ENCODE results near the gene VAMP2.

The VAMP2 gene

DNA sequence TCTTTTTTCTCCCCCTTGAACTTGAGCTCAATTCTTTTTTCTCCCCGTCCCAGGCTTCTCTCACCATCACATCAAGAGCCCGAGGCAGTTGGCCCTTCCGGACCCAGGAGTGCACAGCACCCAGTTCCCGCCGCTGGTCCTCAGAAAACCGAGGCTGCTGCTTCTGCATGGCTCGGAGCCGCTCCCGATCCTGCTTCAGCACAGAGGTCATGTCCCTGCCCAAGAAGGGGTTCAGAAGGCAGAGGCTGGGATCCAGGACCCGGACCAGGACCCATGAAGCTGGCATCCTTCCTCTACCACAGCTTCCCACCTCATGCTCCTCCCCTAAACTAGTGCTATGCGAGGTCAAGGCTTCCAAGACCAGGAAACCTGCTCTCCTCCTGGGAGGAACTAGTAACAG lies 21.0 kb downstream of the VAMP2 start:
- no peak for DNase-seq

DNA sequence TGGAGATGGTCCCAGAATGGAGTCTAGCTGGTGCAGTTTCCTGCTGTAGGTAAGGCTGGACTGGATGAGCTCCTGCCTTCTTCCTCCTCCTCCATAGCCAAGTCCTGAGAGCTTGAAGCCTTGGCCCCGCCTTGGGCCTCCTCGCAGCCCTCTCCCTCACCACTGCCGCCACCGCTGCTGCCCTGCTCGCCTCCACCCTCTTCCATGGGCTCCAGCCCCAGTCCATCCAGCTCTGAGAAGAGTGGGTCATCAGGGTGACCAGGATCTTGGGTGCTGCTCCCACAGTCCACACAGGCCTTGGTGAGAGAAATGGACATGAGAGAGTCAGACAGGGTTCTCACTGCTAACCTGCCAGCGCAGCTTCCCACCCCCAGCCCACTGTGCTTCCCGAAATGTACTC lies 21.7 kb downstream of the VAMP2 start:
- DNase-seq, result no peak

DNA sequence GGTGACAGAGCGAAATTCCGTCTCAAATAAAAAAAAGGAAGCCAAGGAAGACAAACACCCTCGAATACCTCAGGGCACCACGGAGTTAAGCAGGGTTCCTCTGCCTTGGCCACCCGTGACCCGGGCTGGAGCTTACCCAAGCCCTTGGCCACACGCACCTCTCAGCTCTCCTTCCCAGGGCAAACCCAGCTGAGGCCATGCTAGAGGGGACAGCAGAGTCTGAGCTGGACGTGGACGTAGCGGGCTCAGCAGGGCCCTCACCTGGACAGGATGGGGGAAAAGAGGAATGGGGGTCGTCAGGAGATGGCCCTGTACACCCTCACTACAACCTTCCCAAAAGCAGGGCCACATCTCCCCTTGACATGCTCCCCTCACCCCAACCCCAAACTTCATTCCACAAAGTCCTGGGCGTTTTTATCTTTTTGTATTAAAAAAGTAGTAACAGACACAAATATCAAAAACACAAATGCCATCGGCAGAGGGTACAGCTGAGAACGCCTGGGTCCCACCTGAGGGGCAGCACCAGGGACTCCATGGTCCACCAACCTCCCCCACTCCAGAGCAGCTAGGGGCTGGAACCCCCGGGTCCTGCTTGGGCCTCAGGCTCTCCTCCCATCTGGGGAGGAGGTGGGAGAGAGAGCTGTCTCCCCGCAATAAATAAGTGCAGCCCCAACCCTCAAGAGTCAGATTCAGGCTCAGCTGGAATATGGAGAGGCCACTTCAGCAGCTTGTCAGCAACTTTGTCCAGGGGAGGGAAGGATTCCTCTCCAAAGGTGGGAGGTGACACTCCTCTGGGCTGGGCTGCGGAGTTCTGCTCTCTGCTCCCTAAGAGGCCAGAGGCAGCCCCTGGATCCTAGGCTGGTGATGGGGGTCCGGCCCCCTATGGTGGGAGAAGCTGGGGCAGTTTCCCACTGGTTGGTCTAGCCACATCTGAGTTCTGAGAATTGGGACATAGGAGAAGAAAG lies 22.4 kb downstream of the VAMP2 start:
- no peak for DNase-seq

DNA sequence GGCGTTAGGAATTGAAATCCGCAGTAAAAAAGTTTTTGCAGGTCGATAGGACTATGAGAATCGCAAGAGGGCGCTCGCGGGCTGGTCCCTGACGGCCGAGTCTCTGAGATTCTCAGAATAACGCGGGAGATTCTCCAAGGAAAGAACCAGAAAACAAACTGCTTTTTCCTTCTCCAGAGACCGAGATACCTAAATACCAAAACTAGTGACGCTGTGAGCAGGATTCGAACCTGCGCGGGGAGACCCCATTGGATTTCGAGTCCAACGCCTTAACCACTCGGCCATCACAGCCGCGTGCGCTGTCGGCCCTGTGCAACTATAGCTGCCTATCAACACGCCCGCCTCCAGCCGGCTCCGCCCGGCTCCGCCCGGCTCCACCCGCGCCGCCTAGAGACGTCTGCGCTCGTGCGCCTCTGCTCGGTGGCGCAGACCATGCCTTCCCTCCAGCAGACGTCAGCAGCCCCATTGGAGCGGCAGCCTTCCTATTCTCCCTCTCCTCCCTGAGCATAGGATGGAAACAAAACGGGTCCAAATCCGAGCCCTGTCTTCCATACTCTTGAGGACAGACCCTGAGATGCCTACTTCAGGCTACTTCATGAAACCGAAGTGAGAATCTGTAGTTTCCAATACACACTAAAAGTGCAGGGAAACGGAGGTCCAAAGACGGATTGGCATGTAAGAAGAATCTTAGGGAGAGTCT lies 23.9 kb downstream of the VAMP2 start:
- peak; percentile 100 for DNase-seq

DNA sequence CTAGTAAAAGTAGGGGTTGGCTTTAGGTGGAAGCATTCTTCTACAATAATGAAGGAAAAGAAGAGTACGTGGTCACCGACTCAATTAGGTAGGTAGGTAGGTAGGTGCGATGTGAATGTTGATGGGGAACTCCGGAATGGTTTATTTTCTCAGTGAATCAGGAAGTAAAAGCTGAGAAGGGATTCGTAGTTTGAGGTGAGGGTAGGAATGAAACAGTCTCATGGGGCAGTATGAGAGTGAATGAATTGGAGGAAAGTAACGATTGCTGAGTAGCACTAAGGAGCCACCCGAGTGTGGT lies 24.4 kb downstream of the VAMP2 start:
- no peak for DNase-seq

DNA sequence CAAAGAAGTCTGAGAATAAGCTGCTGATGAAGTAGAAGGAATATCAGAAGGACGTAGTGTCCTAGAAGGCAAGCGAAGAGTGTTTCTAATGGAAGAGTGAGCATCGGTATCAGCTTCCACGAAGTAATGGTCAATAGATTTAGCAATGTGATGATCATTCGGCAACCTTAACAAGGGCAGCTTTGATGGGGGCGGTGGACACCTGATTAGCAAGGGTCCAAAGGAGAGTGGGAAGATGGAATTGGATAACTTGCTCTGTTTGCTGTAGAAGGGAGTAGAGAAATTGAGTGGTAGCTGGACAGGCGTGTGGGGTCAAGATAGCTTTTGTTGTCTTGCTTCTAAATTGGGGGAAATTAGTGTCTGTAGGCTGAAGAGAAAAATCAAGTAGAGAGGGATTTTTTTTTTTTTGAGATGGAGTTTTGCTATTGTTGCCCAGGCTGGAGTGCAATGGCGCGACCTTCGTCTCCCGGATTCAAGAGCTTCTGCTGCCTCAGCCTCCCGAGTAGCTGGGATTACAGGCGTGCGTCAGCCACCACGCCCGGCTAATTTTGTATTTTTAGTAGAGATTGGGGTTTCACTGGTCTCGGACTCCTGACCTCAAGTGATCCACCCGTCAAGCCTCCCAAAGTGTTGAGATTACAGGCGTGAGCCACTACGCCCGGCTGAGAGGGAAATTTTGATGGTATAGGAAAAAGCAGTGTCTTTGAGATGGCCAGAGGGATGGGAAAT lies 24.9 kb downstream of the VAMP2 start:
- peak; percentile 59 for DNase-seq

DNA sequence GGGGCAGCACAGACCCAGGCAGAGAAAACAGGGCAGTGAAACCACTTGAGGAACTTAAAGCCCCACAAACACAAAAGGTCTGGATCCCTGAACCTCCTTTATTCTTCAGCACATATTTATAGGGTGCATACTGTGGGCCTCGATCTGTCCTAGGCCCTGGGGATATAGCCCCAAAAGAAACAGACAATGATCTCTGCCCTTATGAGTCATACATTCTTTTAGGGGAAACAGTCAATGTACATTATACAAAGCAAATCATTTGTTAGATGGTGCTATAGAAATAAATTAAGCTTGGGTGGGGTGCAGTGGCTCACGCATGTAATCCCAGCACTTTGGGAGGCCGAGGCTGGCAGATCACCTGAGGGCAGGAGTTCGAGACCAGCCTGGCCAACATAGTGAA lies 28.8 kb downstream of the VAMP2 start:
- no peak for DNase-seq

DNA sequence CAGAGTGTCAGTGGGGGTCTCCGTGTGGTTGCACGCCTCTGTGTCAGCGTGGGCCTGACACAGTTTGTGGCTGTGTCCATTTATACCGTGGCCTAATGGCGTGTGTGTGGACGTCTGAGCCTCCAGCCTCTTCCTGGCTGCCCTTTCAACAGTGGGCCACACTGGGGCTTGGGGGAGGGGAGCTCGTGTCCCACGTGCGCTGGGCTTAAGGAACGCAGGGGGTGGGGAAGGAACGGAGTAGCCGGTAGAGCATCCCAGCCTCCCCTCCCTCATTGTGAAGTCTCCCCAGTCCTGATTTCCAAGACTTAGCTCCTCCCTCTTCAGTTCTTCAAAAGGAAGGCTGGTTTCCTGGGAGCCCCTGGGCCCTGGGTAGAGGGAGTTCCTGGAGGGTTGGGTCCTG lies 29.3 kb downstream of the VAMP2 start:
- DNase-seq, result no peak

DNA sequence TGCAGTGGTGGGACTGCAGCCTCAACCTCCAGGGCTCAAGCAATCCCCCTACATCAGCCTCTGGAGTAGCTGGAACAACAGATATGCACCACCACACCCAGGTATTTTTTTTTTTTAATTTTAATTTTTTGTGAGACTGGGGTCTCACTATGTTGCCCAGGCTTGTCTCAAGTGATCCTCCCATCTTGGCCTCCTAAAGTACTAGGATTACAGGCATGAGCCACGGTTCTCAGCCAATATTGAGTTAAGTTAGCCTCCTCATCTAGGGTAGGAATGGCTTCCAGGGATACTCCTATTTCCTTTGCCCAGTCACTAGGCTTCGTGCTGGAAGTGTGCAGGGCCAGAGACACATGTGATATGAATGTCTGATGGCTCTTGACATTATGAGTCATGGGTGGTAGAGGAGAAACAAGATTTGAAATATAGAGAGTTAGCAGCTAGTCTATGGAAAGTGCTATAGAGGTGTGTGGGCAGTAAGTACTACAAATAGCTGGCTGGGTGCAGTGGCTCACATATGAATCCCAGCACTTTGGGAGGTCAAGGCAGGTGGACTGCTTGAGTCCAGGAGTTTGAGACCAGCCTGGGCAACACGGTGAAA lies 30.8 kb downstream of the VAMP2 start:
- DNase-seq, result peak; percentile 92

DNA sequence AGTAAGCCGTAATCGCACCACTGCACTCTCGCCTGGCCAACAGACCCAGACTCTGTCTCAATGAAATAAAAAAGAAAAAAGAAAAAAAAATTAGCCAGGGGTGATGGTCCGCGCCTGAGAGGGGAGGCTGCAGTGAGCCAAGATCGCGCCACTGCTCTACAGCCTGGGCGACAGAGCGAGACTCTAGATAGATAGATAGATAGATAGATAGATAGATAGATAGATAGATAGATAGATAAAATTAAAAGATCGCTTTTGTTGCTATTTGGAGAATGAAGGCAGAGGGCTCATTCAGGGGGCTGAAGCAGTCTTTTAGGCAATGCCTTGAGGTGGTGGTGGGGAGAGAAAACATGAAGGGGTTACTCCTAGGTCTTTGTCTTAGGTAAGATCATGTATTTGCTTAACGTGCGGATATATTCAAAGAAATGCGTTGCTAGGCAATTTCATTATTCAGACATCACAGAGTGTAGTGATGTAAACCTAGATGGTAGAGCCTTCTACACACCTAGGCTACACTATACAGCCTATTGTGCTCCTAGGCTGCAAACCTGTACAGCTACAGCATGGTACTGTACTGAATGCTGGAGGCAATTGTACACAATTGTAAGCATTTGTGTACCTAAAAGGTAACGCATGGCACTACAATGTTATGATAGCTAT lies 34.5 kb downstream of the VAMP2 start:
- peak; percentile 75 for DNase-seq

DNA sequence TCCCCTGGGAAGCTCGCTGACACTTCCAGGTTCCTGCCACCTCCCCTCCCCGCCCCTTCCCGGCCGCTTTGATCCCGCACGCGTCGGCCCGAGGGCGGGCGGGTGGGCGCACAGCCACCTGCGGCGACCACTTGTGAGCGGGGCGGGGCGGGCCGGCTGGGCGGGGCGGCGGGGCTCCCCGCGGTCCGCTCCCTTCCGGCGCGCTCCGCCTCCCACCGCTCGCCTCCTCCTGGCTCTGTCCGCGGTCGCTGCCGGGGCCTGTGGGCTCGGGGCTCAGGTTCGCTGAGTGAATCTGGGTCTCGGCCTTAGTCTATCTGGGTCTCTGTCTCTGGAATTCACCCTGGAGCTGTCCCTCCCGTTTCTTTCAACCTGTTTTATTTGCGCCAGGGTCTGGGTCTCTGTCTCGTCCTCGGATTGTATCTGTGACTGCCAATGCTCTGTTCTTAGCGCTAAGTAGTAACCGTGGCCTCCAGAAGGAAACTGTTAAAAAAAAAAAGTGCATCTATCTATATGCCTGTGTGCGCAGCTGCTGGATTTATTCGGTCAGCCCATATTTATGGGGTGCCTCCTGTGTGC lies 36.2 kb downstream of the VAMP2 start:
- DNase-seq, result peak; percentile 91

DNA sequence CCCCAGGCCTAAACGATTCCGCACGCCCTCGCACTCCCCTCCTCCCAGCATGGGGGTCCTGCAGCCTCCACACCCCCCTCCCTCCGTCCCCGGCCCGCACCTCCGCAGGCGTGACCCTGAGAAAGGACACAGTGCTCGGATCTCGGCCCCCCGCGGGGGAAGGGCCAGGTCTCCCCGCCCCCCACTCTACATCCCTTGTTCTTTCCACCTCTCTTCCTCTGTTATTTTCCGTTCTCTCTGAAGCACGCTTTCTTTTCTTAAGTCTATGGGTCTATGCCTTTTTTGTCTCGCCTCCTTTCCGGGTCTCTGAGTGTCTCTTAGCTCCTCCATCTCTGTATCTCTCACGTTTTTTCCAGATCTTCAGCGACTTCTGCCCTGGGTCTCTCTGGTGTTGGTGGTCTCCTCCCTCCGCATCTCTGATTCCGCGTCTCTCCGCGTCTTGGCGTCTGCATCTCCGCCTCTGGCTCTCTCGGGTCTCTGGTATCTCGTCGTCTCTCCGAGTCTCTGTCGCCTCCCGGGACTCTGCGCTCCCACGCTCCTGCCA lies 36.7 kb downstream of the VAMP2 start:
- peak; percentile 83 for DNase-seq

DNA sequence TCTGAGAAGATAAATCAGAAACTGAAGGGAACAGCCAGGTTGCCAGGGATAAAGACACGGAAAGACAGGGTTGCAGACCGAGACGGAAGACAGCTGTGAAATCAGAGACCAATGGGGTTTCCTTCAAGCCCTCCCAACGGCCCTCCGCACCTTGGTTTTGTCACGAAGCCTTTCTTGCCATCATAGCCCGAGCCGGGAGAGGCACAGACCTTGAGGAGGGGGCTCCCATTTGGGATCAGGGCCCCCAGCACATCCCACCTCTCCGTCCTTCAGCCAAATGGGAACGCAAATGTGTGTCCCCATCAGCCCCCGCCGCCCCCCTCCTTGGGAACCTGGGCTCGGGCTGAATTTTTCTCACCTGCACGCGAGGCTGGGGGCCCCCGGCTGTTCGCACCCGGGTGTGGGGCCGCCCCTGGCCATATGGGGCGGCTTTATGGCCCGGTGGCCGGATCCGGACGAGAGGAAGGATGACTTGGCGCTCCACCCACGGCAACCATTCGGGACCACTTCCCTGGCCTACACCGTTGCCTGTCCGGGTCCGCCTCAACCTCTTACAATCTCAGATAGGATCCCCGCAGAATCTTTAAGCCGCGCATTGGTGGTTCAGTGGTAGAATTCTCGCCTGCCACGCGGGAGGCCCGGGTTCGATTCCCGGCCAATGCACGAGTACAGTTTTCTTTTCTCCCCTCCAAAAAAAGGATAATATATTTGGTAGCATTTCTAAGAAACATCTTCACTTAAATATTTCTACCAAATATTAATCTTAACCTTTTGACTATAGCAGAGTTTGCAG lies 37.4 kb downstream of the VAMP2 start:
- peak; percentile 92 for DNase-seq

DNA sequence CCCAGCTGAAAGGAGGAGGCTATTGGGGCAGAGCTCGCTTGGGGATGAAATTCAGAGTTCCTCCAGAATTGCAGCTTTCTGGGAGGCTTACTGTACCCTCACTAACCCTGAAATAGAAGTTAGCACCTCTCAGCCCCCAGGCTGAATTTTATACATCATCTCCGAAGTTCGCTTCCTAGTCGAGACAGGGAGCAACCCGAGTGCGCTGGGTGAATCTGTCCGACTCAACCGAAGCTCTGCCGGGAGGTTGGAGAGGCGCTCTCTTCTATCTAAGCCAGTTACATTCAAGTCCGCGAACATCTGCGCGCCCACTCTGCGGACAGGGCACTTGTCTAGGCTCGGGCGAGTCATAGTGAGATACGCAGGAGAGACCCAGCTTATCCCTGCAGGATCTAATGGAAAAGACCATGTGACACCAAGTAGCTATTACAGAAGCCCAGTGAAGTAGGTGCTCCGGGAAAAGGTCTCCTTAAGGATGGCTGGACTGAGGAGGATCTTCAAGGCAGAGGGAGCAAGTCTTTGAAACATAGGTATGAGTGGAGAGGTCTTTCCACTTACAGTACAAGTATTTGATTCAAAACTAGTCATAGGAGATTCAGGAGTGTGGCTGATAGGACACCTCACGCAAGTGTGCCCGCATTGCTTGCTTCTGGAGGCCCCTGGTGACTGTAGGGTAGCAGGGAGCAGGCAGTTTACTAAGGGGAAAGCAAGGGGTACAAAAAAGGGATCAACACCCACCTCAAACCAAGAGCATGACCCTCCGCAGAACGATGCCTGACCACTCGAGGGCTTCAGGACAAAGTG lies 38.2 kb downstream of the VAMP2 start:
- peak; percentile 81 for DNase-seq

DNA sequence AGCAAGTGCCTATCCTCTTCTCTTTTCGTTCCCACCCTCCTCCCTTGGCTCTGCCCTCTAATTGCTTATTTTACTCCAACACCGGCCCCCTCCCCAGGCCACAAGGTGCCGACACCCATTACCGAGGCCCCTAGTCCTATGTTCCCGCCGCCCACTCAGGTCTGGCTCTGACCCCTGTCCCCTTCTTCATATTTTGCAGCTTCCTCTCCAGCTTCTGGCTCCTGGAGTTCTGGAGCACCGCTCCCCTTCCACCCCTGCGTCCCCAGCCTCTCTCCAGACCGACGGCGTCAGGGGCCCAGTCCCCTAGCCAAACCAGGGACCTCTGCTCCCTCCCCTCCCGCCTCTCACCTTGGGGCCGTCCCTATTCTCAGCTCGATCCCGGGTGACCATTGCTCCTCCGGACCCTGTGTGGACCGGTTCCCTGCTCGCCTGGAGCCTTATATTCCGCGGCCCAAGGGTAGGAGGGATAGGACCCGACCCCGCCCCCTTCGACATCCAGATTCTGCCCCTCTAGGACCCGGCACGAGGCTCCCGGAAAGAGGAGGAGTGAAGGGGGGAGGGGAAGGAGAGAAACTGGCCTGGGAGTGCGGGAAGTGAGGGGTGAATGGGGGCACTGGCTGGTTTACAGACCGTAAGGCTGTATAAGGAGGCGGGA lies 38.9 kb downstream of the VAMP2 start, which contains the start of gene HES7:
Gene HES7 (minus strand): TSS at position 412 of the 655 bp plus-strand sequence. CDS start 22 bp downstream, at position 390.
- peak; percentile 81 for DNase-seq

DNA sequence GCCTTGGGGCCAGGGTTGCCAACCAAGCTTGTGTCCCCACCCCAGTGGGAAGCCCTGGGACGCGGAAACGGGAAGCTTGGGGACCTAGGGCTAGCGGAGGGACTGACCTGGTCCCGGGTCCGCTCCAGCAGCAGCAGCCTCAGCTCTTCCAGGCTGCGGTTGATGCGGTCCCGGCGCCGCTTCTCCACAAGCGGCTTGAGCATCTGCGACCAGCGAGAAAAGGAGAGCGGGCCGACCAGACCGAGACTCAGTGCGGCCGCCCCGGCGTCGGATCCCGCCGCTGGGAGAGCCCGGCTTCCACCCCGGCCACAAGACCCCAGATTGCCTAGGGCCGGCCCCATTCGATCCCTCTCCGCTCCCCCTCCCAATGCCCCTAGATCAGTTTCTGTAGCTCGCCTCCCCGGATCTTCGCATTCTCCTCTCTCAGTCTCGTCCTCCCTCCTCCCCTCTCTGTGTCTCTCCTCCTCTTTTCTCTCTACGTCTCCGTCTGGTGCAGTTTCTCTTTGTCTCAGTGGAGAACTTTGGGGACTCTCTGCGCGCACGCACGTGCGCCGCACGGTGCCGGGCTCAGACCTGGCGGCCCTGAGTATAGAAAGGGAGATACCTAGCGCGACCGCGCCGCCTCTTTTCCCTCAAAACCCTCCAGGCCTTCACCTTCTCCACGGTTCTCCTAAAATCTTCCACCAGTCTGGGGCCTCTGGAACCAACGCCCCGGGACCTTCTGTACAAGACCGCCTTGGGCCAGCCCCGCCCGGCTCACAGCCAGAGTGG lies 39.6 kb downstream of the VAMP2 start:
- peak; percentile 79 for DNase-seq

DNA sequence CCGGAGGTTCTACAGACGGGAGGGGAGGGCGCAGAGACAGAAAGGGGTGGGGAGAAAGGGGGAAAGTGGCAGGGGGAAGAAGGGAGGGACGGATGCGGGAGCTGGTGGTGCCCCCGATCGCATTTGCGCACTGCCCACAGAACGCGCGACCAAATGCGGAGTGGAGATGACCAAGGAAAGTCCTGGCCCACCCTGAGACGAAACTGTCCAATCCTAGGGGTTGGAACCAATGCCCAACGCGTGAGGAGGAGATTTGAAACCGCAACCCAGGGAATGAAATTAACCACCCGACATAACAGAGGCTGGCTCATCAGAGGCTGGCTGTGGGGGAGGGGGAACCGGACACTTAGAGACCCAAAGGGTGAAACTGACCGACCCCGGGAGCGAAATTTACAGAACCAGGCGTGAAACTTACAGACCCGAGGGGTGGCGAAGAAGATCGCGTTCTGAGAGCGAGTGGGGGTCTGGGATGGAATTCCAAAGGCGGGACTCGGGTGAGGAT lies 40.3 kb downstream of the VAMP2 start:
- peak; percentile 75 for DNase-seq

DNA sequence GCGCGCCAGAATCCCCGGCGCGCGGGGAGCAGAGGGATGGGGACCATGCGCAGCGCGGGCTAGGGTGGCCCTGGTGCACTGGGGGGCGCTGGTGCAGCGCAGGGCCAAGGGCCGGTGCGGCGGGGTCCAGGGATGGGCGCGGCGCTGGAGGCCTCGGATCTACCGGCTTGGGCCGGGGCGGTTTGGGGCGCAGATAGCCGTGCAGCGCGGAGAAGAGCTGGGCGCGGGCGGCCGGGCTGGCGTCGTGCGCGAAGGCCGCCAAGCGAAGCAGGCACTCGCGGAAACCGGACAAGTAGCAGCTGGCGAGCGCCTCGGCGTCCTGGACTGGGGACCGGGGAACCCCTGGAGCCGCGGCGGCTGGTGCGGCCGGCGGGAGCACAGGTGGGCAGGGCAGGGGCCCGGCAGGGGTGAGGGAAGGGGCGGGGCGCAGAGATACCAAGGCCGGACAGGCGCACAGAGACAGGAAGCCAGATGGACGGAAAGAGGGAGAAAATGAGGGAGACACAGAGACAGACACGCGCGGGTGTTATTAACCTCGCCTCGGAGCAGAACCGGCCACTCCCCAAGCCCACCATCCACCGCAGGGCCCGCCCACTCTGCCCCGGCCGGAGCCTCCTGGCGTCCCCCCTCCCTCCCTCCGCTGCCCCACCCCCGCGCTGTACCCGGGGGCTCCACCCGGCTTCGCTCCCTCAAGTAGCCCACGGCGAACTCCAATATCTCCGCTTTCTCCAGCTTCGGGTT lies 40.9 kb downstream of the VAMP2 start:
- peak; percentile 94 for DNase-seq

Measured in DMS53 (cell line).